Ectodermal cell (in vitro differentiated cells): ENCODE results near the gene FXN.
"Not testable (repeated sequence)": the region's sequence is repeated elsewhere in the genome, so short reads cannot be mapped to it uniquely, and the experiment has no call there.

Experiments used
- H3K27ac ChIP-seq: 2 replicates; pipeline ENCODE4 v1.7.0; 2013; ENCODE audit warnings: mild to moderate bottlenecking, low read depth, low read length; ENCODE audit not compliant: insufficient read depth, poor library complexity, severe bottlenecking
- H3K27me3 ChIP-seq: 2 replicates; pipeline ENCODE4 v1.7.0; 2013; ENCODE audit warnings: mild to moderate bottlenecking, low read length; ENCODE audit not compliant: insufficient read depth, control insufficient read depth, poor library complexity, severe bottlenecking
- H3K36me3 ChIP-seq: one replicate; pipeline ENCODE4 v1.7.0; 2013; ENCODE audit warnings: low read length; ENCODE audit not compliant: control insufficient read depth, insufficient read depth
- H3K4me1 ChIP-seq: one replicate; pipeline ENCODE4 v1.7.0; 2013; ENCODE audit warnings: low read length; ENCODE audit not compliant: control insufficient read depth, insufficient read depth
- H3K4me3 ChIP-seq: 2 replicates; pipeline ENCODE4 v1.7.0; 2013; ENCODE audit warnings: low read depth, low read length, control low read depth; ENCODE audit not compliant: insufficient read depth
- H3K9me3 ChIP-seq: 2 replicates; pipeline ENCODE4 v1.7.0; 2013; ENCODE audit warnings: mild to moderate bottlenecking, low read length, moderate library complexity; ENCODE audit not compliant: control insufficient read depth
- WGBS, 2 experiments: methylation state at CpG; one replicate each; pipeline ENCODE4 v1.1.7; 2013; ENCODE audit warnings: missing lambda C conversion rate in 2 of 2; 5-methylcytosine and 5-hydroxymethylcytosine counted together

The FXN gene

GRCh38 chr9:69094361-69095135 is 59.0 kb downstream of the FXN start:
- 91 to 92% methylated on average over 14 of the region's 14 CpGs for WGBS, 2 experiments
- H3K27ac ChIP-seq, H3K27me3 ChIP-seq, H3K4me3 ChIP-seq, H3K36me3 ChIP-seq, H3K4me1 ChIP-seq, H3K9me3 ChIP-seq: not testable (repeated sequence)

GRCh38 chr9:69097064-69097463 is 61.5 kb downstream of the FXN start:
- H3K36me3 ChIP-seq = no peaks in the 10 kb centered on the region
- 92 to 94% methylated on average over 4 of the region's 4 CpGs for WGBS, 2 experiments
- H3K9me3 ChIP-seq = no peaks in the 10 kb centered on the region
- no peaks in the 10 kb centered on the region for H3K4me1 ChIP-seq
- no peaks in the 10 kb centered on the region for H3K27me3 ChIP-seq
- no peak overlapping the region for H3K27ac ChIP-seq
- no peak overlapping the region for H3K4me3 ChIP-seq

- 91 to 98% methylated on average over 3 to 5 of the region's 5 CpGs for WGBS, 2 experiments
- H3K9me3 ChIP-seq = no peaks in the 10 kb centered on the region
- H3K27me3 ChIP-seq = no peaks in the 10 kb centered on the region
- H3K4me1 ChIP-seq = no peaks in the 10 kb centered on the region
- H3K36me3 ChIP-seq = no peaks in the 10 kb centered on the region
- no peak overlapping the region for H3K4me3 ChIP-seq
- no peak overlapping the region for H3K27ac ChIP-seq
Observed at GRCh38 chr9:69097923-69098593, 62.5 kb downstream of the FXN start.

GRCh38 chr9:69103348-69103996 is 67.9 kb downstream of the FXN start:
- not testable (repeated sequence) for H3K27me3 ChIP-seq, H3K4me3 ChIP-seq, H3K4me1 ChIP-seq, H3K9me3 ChIP-seq, H3K36me3 ChIP-seq, H3K27ac ChIP-seq
- WGBS, 2 experiments = 95 to 98% methylated on average over 3 of the region's 7 CpGs

- WGBS, 2 experiments = 33 to 44% methylated on average over 2 of the region's 2 CpGs
- H3K27ac ChIP-seq = no peak overlapping the region
- H3K36me3 ChIP-seq = no peaks in the 10 kb centered on the region
- no peaks in the 10 kb centered on the region for H3K9me3 ChIP-seq
- H3K4me1 ChIP-seq = no peaks in the 10 kb centered on the region
- no peak overlapping the region for H3K4me3 ChIP-seq
- no peaks in the 10 kb centered on the region for H3K27me3 ChIP-seq
Observed at GRCh38 chr9:69104830-69105527, 69.4 kb downstream of the FXN start.

- Histone ChIP-seq H3K27ac (no peak overlapping the region), H3K4me1 (no peaks in the 10 kb centered on the region), H3K4me3 (no peak overlapping the region), H3K27me3 (no peaks in the 10 kb centered on the region), H3K36me3 (no peaks in the 10 kb centered on the region), H3K9me3 (no peaks in the 10 kb centered on the region)
- WGBS, 2 experiments = 97 to 100% methylated on average over 2 to 3 of the region's 3 CpGs
Observed at GRCh38 chr9:69107771-69108170, 72.2 kb downstream of the FXN start.

- H3K4me3 ChIP-seq, H3K9me3 ChIP-seq: not testable (repeated sequence)
- WGBS, 2 experiments = 93 to 94% methylated on average over 14 of the region's 14 CpGs
Observed at GRCh38 chr9:69108706-69109105, 73.2 kb downstream of the FXN start.

GRCh38 chr9:69109152-69109551 is 73.6 kb downstream of the FXN start:
- Histone ChIP-seq H3K9me3 (no peaks in the 10 kb centered on the region), H3K27me3 (no peaks in the 10 kb centered on the region), H3K4me3 (no peak overlapping the region), H3K4me1 (no peaks in the 10 kb centered on the region), H3K27ac (no peak overlapping the region), H3K36me3 (no peaks in the 10 kb centered on the region)
- 66 to 73% methylated on average over 4 of the region's 4 CpGs for WGBS, 2 experiments

More at GRCh38 chr9:69108706-69109105, 73.2 kb downstream of the FXN start:
- not testable (repeated sequence) for H3K27ac ChIP-seq, H3K4me1 ChIP-seq, H3K27me3 ChIP-seq, H3K36me3 ChIP-seq

GRCh38 chr9:69112646-69113045 is 77.1 kb downstream of the FXN start:
- H3K27me3 ChIP-seq, H3K27ac ChIP-seq, H3K4me3 ChIP-seq, H3K4me1 ChIP-seq, H3K9me3 ChIP-seq, H3K36me3 ChIP-seq: not testable (repeated sequence)
- 96% methylated on average over 17 of the region's 17 CpGs for WGBS, 2 experiments

- Histone ChIP-seq H3K27ac (no peak overlapping the region), H3K27me3 (peaks cover 8% of the 10 kb centered on the region), H3K36me3 (no peaks in the 10 kb centered on the region), H3K4me1 (no peaks in the 10 kb centered on the region), H3K9me3 (no peaks in the 10 kb centered on the region), H3K4me3 (no peak overlapping the region)
- 100% methylated on average over 1 of the region's 1 CpG for WGBS, 2 experiments
Observed at GRCh38 chr9:69115621-69116020, 80.1 kb downstream of the FXN start.
